Measurements from ENCODE around the gene U2AF1L4. TPM values are rescaled to one million over a fixed set of nuclear protein-coding genes. Genes with fewer than 3 reads are reported as not detected.

Gene U2AF1L4
- total RNA-seq, 4 donors from 2014 or later = 5.1 to 22.9 (median 13.4) TPM

- TF ChIP-seq CTCF (IDR thresholded peaks at IDR 0.05 in 4 of 5, conservative IDR thresholded peaks at IDR 0.05 in 1 of 5) = no peak
- TF ChIP-seq POLR2A (IDR thresholded peaks at IDR 0.05) = no peak
- Histone ChIP-seq H3K9me3 (no peaks in the 10 kb centered on the region), H3K36me3 (peaks cover 0 to 23% of the 10 kb centered on the region in 2 donors), H3K4me3 (peak within 1 kb of the TSS in 2 of 4 donors; percentile 52 to 70), H3K27ac (peak within 1 kb of the TSS; percentile 15 to 86 (median 80)), H3K27me3 (no peaks in the 10 kb centered on the region), H3K4me1 (peaks cover 25 to 40% of the 10 kb centered on the region in 2 donors)
- in situ Hi-C loops (cut with MboI; ENCODE audit: low sequenced_read_pairs in 4 of 4) (no loop called here), intact Hi-C loops (cut with DNase I; ENCODE audit: low total_unique reads) (loop anchor here (5.0 to 10.0 kb wide), 3 partner anchors 373 to 1335 kb away; partner anchors contain the start of genes FXYD7, OVOL3, POLR2I and TBCB)
- DNase-seq (no peak), ATAC-seq (no peak)
These were observed 3.0 kb downstream of the U2AF1L4 start, which contains the start of gene IGFLR1 for GRCh38 chr19:35742121-35742724. Gene IGFLR1 (minus strand): TSS chr19:35742452. CDS start chr19:35741180, 1,272 bp downstream.

GRCh38 chr19:35741203-35741515 is 4.1 kb downstream of the U2AF1L4 start:
- intact Hi-C loops (cut with DNase I; ENCODE audit: low total_unique reads) = loop anchor here (2.0 to 10.0 kb wide), 4 partner anchors 38 to 1336 kb away; partner anchors contain the start of genes FXYD7, OVOL3, POLR2I and TBCB
- DNase-seq = no peak
- no peaks in the 10 kb centered on the region for H3K9me3 ChIP-seq
- in situ Hi-C loops (cut with MboI; ENCODE audit: low sequenced_read_pairs in 4 of 4) = no loop called here
- H3K27me3 ChIP-seq = no peaks in the 10 kb centered on the region
- peaks cover 0 to 33% of the 10 kb centered on the region in 2 donors for H3K36me3 ChIP-seq
- peak overlapping the region; percentile 77 to 86 (median 82) for H3K27ac ChIP-seq
- peaks cover 22 to 31% of the 10 kb centered on the region in 2 donors for H3K4me1 ChIP-seq
- H3K4me3 ChIP-seq = peak overlapping the region; percentile 52 to 86 (median 71)
- ATAC-seq = no peak
- TF ChIP-seq CTCF (IDR thresholded peaks at IDR 0.05 in 4 of 5, conservative IDR thresholded peaks at IDR 0.05 in 1 of 5) (peak in 1 of 5 experiments; percentile 2), POLR2A (IDR thresholded peaks at IDR 0.05) (no peak)

DNA sequence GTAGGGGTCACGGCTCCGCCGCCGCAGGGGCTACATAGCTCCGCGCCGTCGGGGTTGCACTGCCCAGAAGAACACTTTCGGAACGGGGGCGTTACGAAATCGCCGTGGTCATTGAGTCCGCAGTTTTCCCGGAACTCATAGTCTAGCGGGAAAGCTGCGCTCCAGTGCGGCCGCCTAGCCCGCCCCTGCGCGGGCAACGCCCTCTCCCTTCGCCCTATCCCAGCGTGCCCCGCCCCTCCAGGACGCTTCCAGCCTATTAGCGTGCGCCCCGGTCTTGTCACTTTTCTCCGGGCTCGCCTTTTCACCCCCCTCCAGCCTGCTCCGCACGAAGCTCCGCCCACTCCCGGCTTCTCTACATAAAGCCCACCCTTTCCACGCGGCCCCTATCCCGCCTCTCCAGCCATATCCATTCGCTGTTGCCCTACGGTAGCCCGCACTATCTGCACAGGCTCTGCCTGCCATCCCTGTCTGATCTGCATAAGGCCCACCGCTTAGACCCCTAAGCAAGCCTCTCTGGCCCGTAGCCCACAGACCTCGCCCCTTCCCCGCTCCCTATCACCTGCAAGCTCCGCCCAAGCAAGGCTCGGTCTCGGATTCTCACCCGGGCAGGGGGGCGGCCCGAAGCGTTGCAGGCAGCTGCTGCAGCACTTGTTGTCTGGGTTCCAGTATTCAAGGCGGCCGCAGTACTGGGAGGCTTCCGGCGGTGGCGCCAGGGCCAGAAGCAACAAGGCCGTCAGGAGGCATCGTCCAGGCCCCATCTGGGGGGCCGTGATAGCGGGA is 4.6 kb downstream of the U2AF1L4 start:
- Histone ChIP-seq H3K27ac (peak overlapping the region; percentile 77 to 86 (median 82)), H3K4me3 (peak overlapping the region; percentile 52 to 88 (median 78)), H3K9me3 (no peaks in the 10 kb centered on the region), H3K4me1 (peaks cover 20 to 26% of the 10 kb centered on the region in 2 donors), H3K36me3 (peaks cover 0 to 39% of the 10 kb centered on the region in 2 donors), H3K27me3 (no peaks in the 10 kb centered on the region)
- TF ChIP-seq POLR2A (IDR thresholded peaks at IDR 0.05) (peak in 1 of 2 donors; percentile 56), CTCF (IDR thresholded peaks at IDR 0.05 in 4 of 5, conservative IDR thresholded peaks at IDR 0.05 in 1 of 5) (peak in 3 of 5 experiments; percentile 9 to 34 (median 24))
- intact Hi-C loops (cut with DNase I; ENCODE audit: low total_unique reads) = loop anchor here (1.0 to 10.0 kb wide), 5 partner anchors 38 to 1337 kb away; partner anchors contain the start of genes FXYD7, OVOL3, POLR2I and TBCB
- peak; percentile 96 to 98 for DNase-seq
- in situ Hi-C loops (cut with MboI; ENCODE audit: low sequenced_read_pairs in 4 of 4) = no loop called here
- peak; percentile 74 for ATAC-seq

- intact Hi-C loops (cut with DNase I; ENCODE audit: low total_unique reads) (loop anchor here (1.0 to 10.0 kb wide), 5 partner anchors 37 to 1337 kb away; partner anchors contain the start of genes FXYD7, OVOL3, POLR2I and TBCB), in situ Hi-C loops (cut with MboI; ENCODE audit: low sequenced_read_pairs in 4 of 4) (no loop called here)
- Histone ChIP-seq H3K27ac (peak overlapping the region; percentile 77 to 86 (median 82)), H3K36me3 (peaks cover 0 to 44% of the 10 kb centered on the region in 2 donors), H3K4me3 (peak overlapping the region; percentile 52 to 88 (median 78)), H3K9me3 (no peaks in the 10 kb centered on the region), H3K27me3 (no peaks in the 10 kb centered on the region), H3K4me1 (peaks cover 20 to 26% of the 10 kb centered on the region in 2 donors)
- DNase-seq (no peak), ATAC-seq (no peak)
- no peak for TF ChIP-seq CTCF (IDR thresholded peaks at IDR 0.05 in 4 of 5, conservative IDR thresholded peaks at IDR 0.05 in 1 of 5)
- no peak for TF ChIP-seq POLR2A (IDR thresholded peaks at IDR 0.05)
These were observed 5.2 kb downstream of the U2AF1L4 start for GRCh38 chr19:35740108-35740422.
